ENCODE results near the gene NADK2. TPM values are rescaled to one million over a fixed set of nuclear protein-coding genes. Genes with fewer than 3 reads are reported as not detected.
A peak's percentile ranks its signal among the peaks of the same experiment; 100 is the strongest.

NADK2 gene
- total RNA-seq, 2 experiments from 2014 or later, result 23.8 to 37.5 TPM

DNA sequence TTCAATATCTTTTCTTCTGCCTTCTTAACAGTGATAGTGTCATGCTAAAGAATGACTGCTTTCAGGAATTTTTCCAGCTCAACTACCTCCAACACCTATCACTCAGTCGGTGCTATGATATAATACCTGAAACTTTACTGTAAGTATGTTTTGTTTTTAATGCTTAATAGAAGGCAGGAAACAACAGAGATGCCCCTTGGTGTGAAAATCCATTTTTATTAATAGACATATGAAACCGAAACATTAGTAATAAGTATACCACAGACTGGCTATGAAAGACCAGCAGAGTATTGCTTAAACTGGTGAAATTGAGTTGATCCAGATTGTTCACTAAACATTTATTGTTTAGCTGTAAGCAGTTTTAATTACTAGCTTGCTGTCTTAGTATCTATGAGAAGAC, 64.6 kb downstream of the NADK2 start:
- intact Hi-C loops (cut with micrococcal nuclease; ENCODE audit: unreplicated experiment), result loop anchor here (1.0 kb wide), 1 partner anchor 128 kb away; no protein-coding TSS in a partner anchor
- ChIA-PET CTCF (ENCODE audit: unreplicated experiment) (no interaction called here), POLR2A (no interaction called here)
- Histone ChIP-seq H3K4me3 (ENCODE audit: low read depth, low read length, poor library complexity, severe bottlenecking) (no peak overlapping the region), H3K36me3 (ENCODE audit: insufficient read depth, low read length) (peaks cover 97% of the 10 kb centered on the region), H3K4me2 (ENCODE audit: low read length) (peak overlapping the region; percentile 50), H3K9me2 (ENCODE audit: insufficient read depth, low read length) (no peaks in the 10 kb centered on the region), H3K27ac (ENCODE audit: low read depth, low read length, poor library complexity, severe bottlenecking) (no peak overlapping the region), H3K9me3 (ENCODE audit: low read length) (no peaks in the 10 kb centered on the region), H4K20me1 (ENCODE audit: insufficient read depth, low read length) (peaks cover 4% of the 10 kb centered on the region; the same call in 1 of the 2 replicates), H2AFZ (ENCODE audit: low read length) (no peak overlapping the region), H3K79me2 (ENCODE audit: insufficient read depth, low read depth, low read length) (peaks cover 4% of the 10 kb centered on the region; the same call in 1 of the 2 replicates), H3K4me1 (ENCODE audit: insufficient read depth, low read length, poor library complexity, severe bottlenecking) (peaks cover 14% of the 10 kb centered on the region)
- TF ChIP-seq EZH2phosphoT487 (IDR thresholded peaks at IDR 0.05; ENCODE audit: borderline replicate concordance, low read depth, low read length), result no peak
- TF ChIP-seq, protein P1, sequence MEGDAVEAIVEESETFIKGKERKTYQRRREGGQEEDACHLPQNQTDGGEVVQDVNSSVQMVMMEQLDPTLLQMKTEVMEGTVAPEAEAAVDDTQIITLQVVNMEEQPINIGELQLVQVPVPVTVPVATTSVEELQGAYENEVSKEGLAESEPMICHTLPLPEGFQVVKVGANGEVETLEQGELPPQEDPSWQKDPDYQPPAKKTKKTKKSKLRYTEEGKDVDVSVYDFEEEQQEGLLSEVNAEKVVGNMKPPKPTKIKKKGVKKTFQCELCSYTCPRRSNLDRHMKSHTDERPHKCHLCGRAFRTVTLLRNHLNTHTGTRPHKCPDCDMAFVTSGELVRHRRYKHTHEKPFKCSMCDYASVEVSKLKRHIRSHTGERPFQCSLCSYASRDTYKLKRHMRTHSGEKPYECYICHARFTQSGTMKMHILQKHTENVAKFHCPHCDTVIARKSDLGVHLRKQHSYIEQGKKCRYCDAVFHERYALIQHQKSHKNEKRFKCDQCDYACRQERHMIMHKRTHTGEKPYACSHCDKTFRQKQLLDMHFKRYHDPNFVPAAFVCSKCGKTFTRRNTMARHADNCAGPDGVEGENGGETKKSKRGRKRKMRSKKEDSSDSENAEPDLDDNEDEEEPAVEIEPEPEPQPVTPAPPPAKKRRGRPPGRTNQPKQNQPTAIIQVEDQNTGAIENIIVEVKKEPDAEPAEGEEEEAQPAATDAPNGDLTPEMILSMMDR (conservative IDR thresholded peaks at IDR 0.05; ENCODE audit: low read length), result no peak
- BruUV-seq (replicated peaks), result no TSS peak
- DNase-seq (ENCODE audit: low spot score), result peak; percentile 5

DNA sequence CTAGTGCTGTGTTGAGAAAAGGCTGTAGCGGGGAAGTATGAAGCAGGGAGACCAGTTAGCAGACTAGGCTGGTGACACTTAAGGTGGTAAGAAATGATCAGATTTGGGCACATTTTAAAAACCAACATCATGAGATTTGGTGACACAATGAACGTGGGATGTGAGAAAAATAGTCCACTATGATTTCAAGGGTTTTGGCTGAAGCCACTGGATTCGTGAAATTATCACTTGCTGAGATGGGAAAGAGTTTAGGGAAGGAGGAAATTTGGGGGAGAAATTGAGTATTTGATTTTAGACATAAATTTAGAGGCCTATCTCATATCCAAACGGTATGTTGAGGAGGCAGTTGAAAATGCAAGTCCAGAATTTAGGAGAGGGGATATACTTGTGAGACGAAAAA, 66.7 kb downstream of the NADK2 start:
- no peak for DNase-seq (ENCODE audit: low spot score)
- no TSS peak for BruUV-seq (replicated peaks)
- Histone ChIP-seq H3K4me3 (ENCODE audit: low read depth, low read length, poor library complexity, severe bottlenecking) (no peak overlapping the region), H3K9me3 (ENCODE audit: low read length) (no peaks in the 10 kb centered on the region), H4K20me1 (ENCODE audit: insufficient read depth, low read length) (peaks cover 4% of the 10 kb centered on the region; the same call in 1 of the 2 replicates), H3K4me2 (ENCODE audit: low read length) (no peak overlapping the region), H3K9me2 (ENCODE audit: insufficient read depth, low read length) (no peaks in the 10 kb centered on the region), H2AFZ (ENCODE audit: low read length) (no peak overlapping the region), H3K4me1 (ENCODE audit: insufficient read depth, low read length, poor library complexity, severe bottlenecking) (peaks cover 14% of the 10 kb centered on the region), H3K79me2 (ENCODE audit: insufficient read depth, low read depth, low read length) (peaks cover 4% of the 10 kb centered on the region; the same call in 1 of the 2 replicates), H3K36me3 (ENCODE audit: insufficient read depth, low read length) (peaks cover 97% of the 10 kb centered on the region), H3K27ac (ENCODE audit: low read depth, low read length, poor library complexity, severe bottlenecking) (no peak overlapping the region)
- CTCF ChIA-PET (ENCODE audit: unreplicated experiment), result no interaction called here
- no peak for TF ChIP-seq EZH2phosphoT487 (IDR thresholded peaks at IDR 0.05; ENCODE audit: borderline replicate concordance, low read depth, low read length)
- TF ChIP-seq, protein P1 (conservative IDR thresholded peaks at IDR 0.05; ENCODE audit: low read length), result no peak
- POLR2A ChIA-PET, result no interaction called here
- intact Hi-C loops (cut with micrococcal nuclease; ENCODE audit: unreplicated experiment), result no loop called here

DNA sequence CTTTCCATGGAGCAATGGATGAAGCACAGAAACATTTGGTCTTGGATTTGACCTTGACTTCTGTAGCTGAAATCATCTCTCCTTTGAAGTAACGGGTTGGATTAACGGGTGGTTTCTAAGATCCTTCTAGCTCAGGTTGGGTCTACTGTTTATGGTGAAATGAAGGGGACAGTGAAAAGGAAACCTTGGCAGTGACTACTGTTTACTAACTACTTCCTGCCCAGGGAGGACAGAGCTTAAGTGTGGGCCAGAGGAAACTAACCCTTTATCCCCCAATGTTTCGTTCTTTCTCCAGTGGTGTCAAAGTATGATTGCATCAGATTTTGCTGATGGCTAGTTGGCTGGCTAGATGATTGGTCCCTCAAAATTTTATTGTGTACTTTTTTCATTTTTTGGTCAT, 67.6 kb downstream of the NADK2 start:
- Histone ChIP-seq H3K79me2 (ENCODE audit: insufficient read depth, low read depth, low read length) (peaks cover 4% of the 10 kb centered on the region; the same call in 1 of the 2 replicates), H3K4me1 (ENCODE audit: insufficient read depth, low read length, poor library complexity, severe bottlenecking) (peaks cover 14% of the 10 kb centered on the region), H3K36me3 (ENCODE audit: insufficient read depth, low read length) (peaks cover 97% of the 10 kb centered on the region), H2AFZ (ENCODE audit: low read length) (no peak overlapping the region), H3K4me3 (ENCODE audit: low read depth, low read length, poor library complexity, severe bottlenecking) (no peak overlapping the region), H3K9me3 (ENCODE audit: low read length) (no peaks in the 10 kb centered on the region), H3K27ac (ENCODE audit: low read depth, low read length, poor library complexity, severe bottlenecking) (no peak overlapping the region), H4K20me1 (ENCODE audit: insufficient read depth, low read length) (peaks cover 4% of the 10 kb centered on the region; the same call in 1 of the 2 replicates), H3K4me2 (ENCODE audit: low read length) (no peak overlapping the region), H3K9me2 (ENCODE audit: insufficient read depth, low read length) (no peaks in the 10 kb centered on the region)
- ChIA-PET POLR2A (no interaction called here), CTCF (ENCODE audit: unreplicated experiment) (no interaction called here)
- TF ChIP-seq, protein P1 (conservative IDR thresholded peaks at IDR 0.05; ENCODE audit: low read length), result no peak
- no peak for TF ChIP-seq EZH2phosphoT487 (IDR thresholded peaks at IDR 0.05; ENCODE audit: borderline replicate concordance, low read depth, low read length)
- intact Hi-C loops (cut with micrococcal nuclease; ENCODE audit: unreplicated experiment), result no loop called here
- no TSS peak for BruUV-seq (replicated peaks)
- no peak for DNase-seq (ENCODE audit: low spot score)
